HFFc6 (cell line): ENCODE results near the gene CUL7. TPM values are rescaled to one million over a fixed set of nuclear protein-coding genes. Genes with fewer than 3 reads are reported as not detected.
"Not testable (repeated sequence)": the region's sequence is repeated elsewhere in the genome, so short reads cannot be mapped to it uniquely, and the experiment has no call there.

Source experiments
- DNase-seq: peaks from one replicate; pipeline ENCODE4 v3.0.0-alpha.2; 2018
- H3K27ac Mint-ChIP-seq: 2 replicates; pipeline ENCODE4 v1.8.0; 2020; ENCODE audit warnings: mild to moderate bottlenecking, mixed read lengths
- H3K27me3 Mint-ChIP-seq: 2 replicates; pipeline ENCODE4 v1.8.0; 2021; ENCODE audit warnings: mild to moderate bottlenecking, moderate library complexity, mixed read lengths; ENCODE audit not compliant: insufficient read depth
- H3K36me3 Mint-ChIP-seq: 2 replicates; pipeline ENCODE4 v1.8.0; 2021; ENCODE audit warnings: low read depth, mixed read lengths
- H3K4me1 Mint-ChIP-seq: 2 replicates; pipeline ENCODE4 v1.8.0; 2020; ENCODE audit warnings: low read depth, mixed read lengths
- H3K4me3 Mint-ChIP-seq: 2 replicates; pipeline ENCODE4 v1.8.0; 2020; ENCODE audit warnings: mild to moderate bottlenecking, moderate library complexity, mixed read lengths
- H3K9me3 Mint-ChIP-seq: 2 replicates; pipeline ENCODE4 v1.8.0; 2020; ENCODE audit warnings: mild to moderate bottlenecking, mixed read lengths
- CTCF ChIP-seq: fragments of 200-600 bp; sonication (generic); IDR thresholded peaks from 2 replicates; pipeline ENCODE4 v1.5.0; 2021; ENCODE audit warnings: antibody characterized with exemption, mild to moderate bottlenecking
- total RNA-seq, 6 experiments: library from RNA; stranded (reverse); fragmentation: NEBNext Ultra II Directional; extraction: Animal tissue kit (Norgen Biotek cat#: 25700); gene quantifications; 2 replicates in 1 of 6; 3 replicates in 5 of 6; pipeline ENCODE4 v1.2.3, GENCODE V29; 2021

Gene CUL7
- total RNA-seq, 6 experiments from 2014 or later: 33.7 to 50.3 (median 37.0) TPM

GRCh38 chr6:43005844-43006243 lies 47.8 kb downstream of the CUL7 start:
- H3K4me3 Mint-ChIP-seq: no peak overlapping the region
- no peaks in the 10 kb centered on the region; the same call in 1 of the 2 replicates for H3K27me3 Mint-ChIP-seq
- H3K27ac Mint-ChIP-seq: no peak overlapping the region
- no peak for TF ChIP-seq CTCF
- no peaks in the 10 kb centered on the region for H3K4me1 Mint-ChIP-seq
- H3K36me3 Mint-ChIP-seq: peaks cover 11% of the 10 kb centered on the region; the same call in 1 of the 2 replicates
- H3K9me3 Mint-ChIP-seq: no peaks in the 10 kb centered on the region
- DNase-seq: no peak

- DNase-seq: no peak
- H3K27me3 Mint-ChIP-seq: no peaks in the 10 kb centered on the region
- TF ChIP-seq CTCF: no peak
- H3K4me3 Mint-ChIP-seq: no peak overlapping the region
- H3K36me3 Mint-ChIP-seq: peaks cover 4% of the 10 kb centered on the region; the same call in 1 of the 2 replicates
- H3K27ac Mint-ChIP-seq: no peak overlapping the region
- no peaks in the 10 kb centered on the region for H3K9me3 Mint-ChIP-seq
- H3K4me1 Mint-ChIP-seq: no peaks in the 10 kb centered on the region
These were observed 51.8 kb downstream of the CUL7 start for GRCh38 chr6:43001843-43002242.

DNA sequence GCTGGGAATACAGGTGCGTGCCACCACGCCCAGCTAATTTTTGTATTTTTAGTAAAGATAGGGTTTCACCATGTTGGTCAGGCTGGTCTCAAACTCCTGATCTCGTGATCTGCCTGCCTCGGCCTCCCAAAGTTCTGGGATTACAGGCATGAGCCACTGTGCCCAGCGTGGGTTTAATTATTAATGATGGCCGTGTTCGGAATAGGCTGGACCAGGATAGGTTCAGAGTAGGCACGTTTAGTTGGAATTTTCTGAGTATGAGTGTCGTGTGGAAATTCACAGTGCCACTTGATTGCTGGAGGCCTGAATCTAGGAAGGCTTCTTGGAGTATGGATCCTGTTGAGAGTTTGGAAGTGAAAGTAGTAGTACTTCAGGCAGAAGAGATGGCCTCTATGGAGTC lies 55.4 kb downstream of the CUL7 start:
- H3K27ac Mint-ChIP-seq, H3K4me1 Mint-ChIP-seq, H3K36me3 Mint-ChIP-seq, H3K9me3 Mint-ChIP-seq, H3K27me3 Mint-ChIP-seq, H3K4me3 Mint-ChIP-seq, DNase-seq: not testable (repeated sequence)

GRCh38 chr6:42996513-42996912 lies 57.1 kb downstream of the CUL7 start:
- TF ChIP-seq CTCF: no peak
- H3K4me3 Mint-ChIP-seq: no peak overlapping the region
- H3K36me3 Mint-ChIP-seq: peaks cover 5% of the 10 kb centered on the region; the same call in 1 of the 2 replicates
- peak overlapping the region; percentile 58 for H3K27ac Mint-ChIP-seq
- peaks cover 7% of the 10 kb centered on the region for H3K4me1 Mint-ChIP-seq
- no peak for DNase-seq
- H3K27me3 Mint-ChIP-seq: no peaks in the 10 kb centered on the region
- H3K9me3 Mint-ChIP-seq: no peaks in the 10 kb centered on the region

GRCh38 chr6:42993445-42993844 lies 60.2 kb downstream of the CUL7 start:
- DNase-seq: no peak
- no peaks in the 10 kb centered on the region for H3K9me3 Mint-ChIP-seq
- H3K4me1 Mint-ChIP-seq: peaks cover 11% of the 10 kb centered on the region
- no peak for TF ChIP-seq CTCF
- H3K4me3 Mint-ChIP-seq: no peak overlapping the region; the same call in 1 of the 2 replicates
- peak overlapping the region; percentile 40; the same call in 1 of the 2 replicates for H3K27ac Mint-ChIP-seq
- H3K36me3 Mint-ChIP-seq: peaks cover 14% of the 10 kb centered on the region
- H3K27me3 Mint-ChIP-seq: no peaks in the 10 kb centered on the region

DNA sequence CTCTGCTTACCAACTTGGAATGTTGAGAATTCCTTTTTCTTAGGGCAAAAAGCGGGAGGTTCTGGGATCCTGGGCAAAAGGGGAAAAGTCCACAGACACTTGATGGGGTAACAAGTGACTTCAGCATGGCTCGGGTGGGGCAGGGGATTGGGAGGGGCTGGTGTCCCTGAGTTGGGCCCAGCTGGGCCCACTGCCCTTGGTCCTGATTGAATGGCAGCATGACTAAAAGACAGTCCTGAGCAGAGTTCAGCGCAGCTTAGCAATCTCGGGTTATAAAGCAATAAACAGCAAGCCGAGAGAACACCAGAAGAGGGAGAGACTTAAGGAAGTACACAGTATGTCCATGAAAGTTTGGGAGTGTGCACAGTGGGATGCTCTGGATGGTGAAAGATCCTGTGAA lies 63.7 kb downstream of the CUL7 start:
- Mint-ChIP-seq H3K4me3 (no peak overlapping the region), H3K27me3 (peaks cover 2% of the 10 kb centered on the region; the same call in 1 of the 2 replicates), H3K27ac (no peak overlapping the region), H3K9me3 (no peaks in the 10 kb centered on the region), H3K36me3 (peaks cover 33% of the 10 kb centered on the region), H3K4me1 (peaks cover 43% of the 10 kb centered on the region)
- DNase-seq: no peak
- no peak for TF ChIP-seq CTCF
